HG03139 (cell line): ENCODE measurements around the gene CDC14A.
A peak's percentile ranks its signal among the peaks of the same experiment; 100 is the strongest.
"Not testable (repeated sequence)": the region's sequence is repeated elsewhere in the genome, so short reads cannot be mapped to it uniquely, and the experiment has no call there.

ENCODE experiments used
- ATAC-seq: cut with Tn5 transposase; IDR thresholded peaks from one replicate; pipeline ENCODE4 v1.9.1; 2021; ENCODE audit not compliant: unreplicated experiment

Gene CDC14A

GRCh38 chr1:100398648-100399047 is 46.3 kb downstream of the CDC14A start:
- no peak for ATAC-seq

- peak; percentile 86 for ATAC-seq
Observed at GRCh38 chr1:100400404-100400803, 48.1 kb downstream of the CDC14A start.

GRCh38 chr1:100404821-100405220 is 52.5 kb downstream of the CDC14A start:
- no peak for ATAC-seq

- not testable (repeated sequence) for ATAC-seq
Observed at GRCh38 chr1:100405902-100406301, 53.6 kb downstream of the CDC14A start.

- not testable (repeated sequence) for ATAC-seq
Observed at GRCh38 chr1:100407390-100407789, 55.1 kb downstream of the CDC14A start.

- no peak for ATAC-seq
Observed at GRCh38 chr1:100411019-100411418, 58.7 kb downstream of the CDC14A start.

- no peak for ATAC-seq
Observed at GRCh38 chr1:100411574-100411973, 59.3 kb downstream of the CDC14A start.

- no peak for ATAC-seq
Observed at GRCh38 chr1:100413035-100413434, 60.7 kb downstream of the CDC14A start.

- ATAC-seq, result no peak
Observed at GRCh38 chr1:100414693-100415497, 62.6 kb downstream of the CDC14A start.

GRCh38 chr1:100415498-100415778 is 63.1 kb downstream of the CDC14A start:
- no peak for ATAC-seq

- ATAC-seq, result no peak
Observed at GRCh38 chr1:100419072-100419471, 66.8 kb downstream of the CDC14A start.

- no peak for ATAC-seq
Observed at GRCh38 chr1:100422065-100422464, 69.8 kb downstream of the CDC14A start.

GRCh38 chr1:100423832-100424337 is 71.6 kb downstream of the CDC14A start:
- peak; percentile 79 for ATAC-seq

GRCh38 chr1:100428160-100428559 is 75.9 kb downstream of the CDC14A start:
- no peak for ATAC-seq

- no peak for ATAC-seq
Observed at GRCh38 chr1:100430325-100430756, 78.0 kb downstream of the CDC14A start.

- ATAC-seq, result no peak
Observed at GRCh38 chr1:100431954-100432353, 79.6 kb downstream of the CDC14A start.

GRCh38 chr1:100433563-100433962 is 81.3 kb downstream of the CDC14A start:
- no peak for ATAC-seq

- ATAC-seq, result no peak
Observed at GRCh38 chr1:100434831-100435230, 82.5 kb downstream of the CDC14A start.

- ATAC-seq, result no peak
Observed at GRCh38 chr1:100438375-100438774, 86.1 kb downstream of the CDC14A start.

- ATAC-seq, result no peak
Observed at GRCh38 chr1:100438789-100439188, 86.5 kb downstream of the CDC14A start.

GRCh38 chr1:100440075-100440809 is 87.9 kb downstream of the CDC14A start:
- no peak for ATAC-seq

- no peak for ATAC-seq
Observed at GRCh38 chr1:100441146-100441545, 88.8 kb downstream of the CDC14A start.
